ENCODE results near the gene GORASP2. TPM values are rescaled to one million over a fixed set of nuclear protein-coding genes. Genes with fewer than 3 reads are reported as not detected.
A peak's percentile ranks its signal among the peaks of the same experiment; 100 is the strongest.

Gene GORASP2
- total RNA-seq, 1 donor from 2014 or later = 67.1 TPM

DNA sequence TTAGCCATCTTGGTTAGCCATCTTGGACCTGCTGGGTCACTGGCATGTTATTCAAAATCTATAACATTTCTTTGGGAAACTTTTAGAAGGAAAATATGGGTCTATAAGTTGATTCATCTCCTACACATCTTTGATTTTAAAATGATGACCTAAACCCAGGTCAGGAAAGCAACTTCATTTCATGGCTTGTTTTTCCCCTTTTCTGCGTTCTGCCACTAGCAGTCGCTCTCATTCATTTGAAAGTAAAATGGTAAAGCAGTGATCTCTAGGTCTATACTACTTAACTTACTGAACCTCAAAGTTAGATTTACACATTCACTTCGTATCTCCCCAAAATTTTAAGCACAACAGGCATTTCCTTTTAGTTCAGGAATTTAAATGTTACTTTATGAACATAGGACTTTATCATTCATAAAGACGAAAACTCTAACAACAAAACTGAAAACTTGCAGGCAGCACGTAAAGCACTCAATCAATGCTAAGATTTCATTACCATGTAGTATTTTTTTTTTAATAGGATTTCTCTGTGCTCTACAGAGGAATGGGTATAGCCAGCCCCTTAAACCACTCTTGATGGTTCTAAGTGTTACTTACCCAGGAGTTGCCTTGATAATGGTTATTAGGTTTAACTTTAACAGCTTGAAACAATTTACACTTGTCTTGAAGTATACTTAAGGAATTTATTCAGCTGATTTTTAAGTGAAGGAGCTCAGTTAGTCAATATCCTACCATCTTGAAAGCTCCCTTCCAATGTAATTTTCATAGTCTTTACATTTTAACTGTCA is 62.5 kb downstream of the GORASP2 start:
- Histone ChIP-seq H3K9ac (no peak overlapping the region), H3F3A (ENCODE audit: low read depth) (no peaks in the 10 kb centered on the region), H2AFZ (replicated peaks) (no peak overlapping the region), H3K4me2 (no peak overlapping the region), H3K9me3 (ENCODE audit: low read depth) (no peaks in the 10 kb centered on the region), H3K36me3 (peaks cover 16% of the 10 kb centered on the region), H3K27ac (no peak overlapping the region), H3K4me1 (no peaks in the 10 kb centered on the region), H3K4me3 (no peak overlapping the region), H3K27me3 (no peaks in the 10 kb centered on the region), H4K20me1 (ENCODE audit: low read depth) (no peaks in the 10 kb centered on the region), H3K79me2 (ENCODE audit: low read depth) (no peaks in the 10 kb centered on the region)
- H3K4me3 Mint-ChIP-seq = no peak overlapping the region
- no peaks in the 10 kb centered on the region for H3K4me1 Mint-ChIP-seq
- no peak overlapping the region for H3K27ac Mint-ChIP-seq
- H3K27me3 Mint-ChIP-seq (ENCODE audit: insufficient read depth, low read depth) = peaks cover 3% of the 10 kb centered on the region
- H3K9me3 Mint-ChIP-seq = no peaks in the 10 kb centered on the region
- no peak for DNase-seq (ENCODE audit: low spot score)
- no peak for TF ChIP-seq EZH2phosphoT487 (IDR thresholded peaks at IDR 0.05)
- TF ChIP-seq, protein P1, sequence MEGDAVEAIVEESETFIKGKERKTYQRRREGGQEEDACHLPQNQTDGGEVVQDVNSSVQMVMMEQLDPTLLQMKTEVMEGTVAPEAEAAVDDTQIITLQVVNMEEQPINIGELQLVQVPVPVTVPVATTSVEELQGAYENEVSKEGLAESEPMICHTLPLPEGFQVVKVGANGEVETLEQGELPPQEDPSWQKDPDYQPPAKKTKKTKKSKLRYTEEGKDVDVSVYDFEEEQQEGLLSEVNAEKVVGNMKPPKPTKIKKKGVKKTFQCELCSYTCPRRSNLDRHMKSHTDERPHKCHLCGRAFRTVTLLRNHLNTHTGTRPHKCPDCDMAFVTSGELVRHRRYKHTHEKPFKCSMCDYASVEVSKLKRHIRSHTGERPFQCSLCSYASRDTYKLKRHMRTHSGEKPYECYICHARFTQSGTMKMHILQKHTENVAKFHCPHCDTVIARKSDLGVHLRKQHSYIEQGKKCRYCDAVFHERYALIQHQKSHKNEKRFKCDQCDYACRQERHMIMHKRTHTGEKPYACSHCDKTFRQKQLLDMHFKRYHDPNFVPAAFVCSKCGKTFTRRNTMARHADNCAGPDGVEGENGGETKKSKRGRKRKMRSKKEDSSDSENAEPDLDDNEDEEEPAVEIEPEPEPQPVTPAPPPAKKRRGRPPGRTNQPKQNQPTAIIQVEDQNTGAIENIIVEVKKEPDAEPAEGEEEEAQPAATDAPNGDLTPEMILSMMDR (IDR thresholded peaks at IDR 0.05) = peak; percentile 32
- H3K36me3 Mint-ChIP-seq = peaks cover 28% of the 10 kb centered on the region

DNA sequence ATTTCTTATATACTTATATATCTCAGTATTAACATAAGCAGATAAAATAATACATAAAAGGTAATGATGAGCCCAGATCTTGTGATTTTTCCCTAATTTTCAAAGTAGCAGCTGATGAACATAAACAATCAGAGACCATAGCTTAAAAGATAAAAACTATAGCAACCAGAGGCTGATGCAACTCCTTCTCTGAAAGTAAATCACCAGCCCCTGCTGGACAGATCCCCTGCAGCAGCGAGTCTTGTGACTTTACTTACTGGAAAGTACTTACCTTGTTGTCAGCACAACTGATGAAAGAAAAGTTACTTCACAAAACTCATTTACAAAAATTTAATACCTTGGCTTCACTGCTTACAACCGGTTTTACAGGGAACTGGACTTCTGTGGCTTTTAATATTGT is 67.3 kb downstream of the GORASP2 start:
- Histone ChIP-seq H3K4me1 (peaks cover 7% of the 10 kb centered on the region), H3K27me3 (no peaks in the 10 kb centered on the region), H3K36me3 (peaks cover 13% of the 10 kb centered on the region), H3K79me2 (ENCODE audit: low read depth) (peaks cover 3% of the 10 kb centered on the region), H3K4me2 (no peak overlapping the region), H3K4me3 (no peak overlapping the region), H3K9ac (no peak overlapping the region), H2AFZ (replicated peaks) (no peak overlapping the region), H3F3A (ENCODE audit: low read depth) (peaks cover 5% of the 10 kb centered on the region), H3K9me3 (ENCODE audit: low read depth) (no peaks in the 10 kb centered on the region), H4K20me1 (ENCODE audit: low read depth) (no peaks in the 10 kb centered on the region), H3K27ac (no peak overlapping the region)
- H3K4me3 Mint-ChIP-seq = no peak overlapping the region
- no peak overlapping the region for H3K27ac Mint-ChIP-seq
- no peak for TF ChIP-seq EZH2phosphoT487 (IDR thresholded peaks at IDR 0.05)
- no peak for TF ChIP-seq EZH2 (IDR thresholded peaks at IDR 0.05)
- TF ChIP-seq, protein P1 (IDR thresholded peaks at IDR 0.05) = no peak
- DNase-seq (ENCODE audit: low spot score) = no peak
- H3K9me3 Mint-ChIP-seq = no peaks in the 10 kb centered on the region
- no peaks in the 10 kb centered on the region for H3K4me1 Mint-ChIP-seq
- peaks cover 3% of the 10 kb centered on the region for H3K27me3 Mint-ChIP-seq (ENCODE audit: insufficient read depth, low read depth)
- H3K36me3 Mint-ChIP-seq = peaks cover 29% of the 10 kb centered on the region

DNA sequence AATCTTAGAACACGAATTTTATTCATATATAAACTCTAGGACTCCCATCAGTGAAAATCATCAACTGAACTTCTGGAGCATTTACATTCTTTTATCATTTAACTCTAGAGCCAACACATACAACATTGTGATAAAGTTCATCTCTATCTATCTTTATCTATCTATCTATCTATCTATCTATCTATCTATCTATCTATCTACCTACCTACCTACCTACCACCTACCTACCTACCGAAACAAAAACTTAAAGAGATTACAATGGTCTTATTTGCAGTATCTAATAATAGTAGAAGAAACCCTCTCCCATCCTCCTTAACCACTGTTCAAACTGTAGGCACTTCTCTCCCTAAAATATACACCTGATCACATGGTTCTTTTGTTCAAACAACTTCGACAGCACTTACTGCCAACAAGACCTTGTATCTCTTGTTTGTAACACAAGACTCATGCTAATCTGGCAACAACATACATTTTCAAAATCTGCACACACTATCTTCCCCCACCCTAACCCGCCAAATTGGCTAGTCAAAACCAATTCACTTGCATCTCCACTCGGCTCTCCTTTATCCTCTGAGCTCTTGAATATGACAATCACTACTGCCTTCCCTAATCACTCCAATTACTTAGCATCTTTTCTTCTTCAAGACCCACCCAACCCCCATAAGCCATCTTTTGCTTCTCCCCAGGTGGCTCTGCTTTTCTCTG is 69.0 kb downstream of the GORASP2 start:
- no peak overlapping the region for H2AFZ ChIP-seq (replicated peaks)
- H3K79me2 ChIP-seq (ENCODE audit: low read depth) = peaks cover 3% of the 10 kb centered on the region
- H3F3A ChIP-seq (ENCODE audit: low read depth) = peaks cover 5% of the 10 kb centered on the region
- Mint-ChIP-seq H3K27me3 (ENCODE audit: insufficient read depth, low read depth) (peaks cover 3% of the 10 kb centered on the region), H3K9me3 (no peaks in the 10 kb centered on the region), H3K4me3 (no peak overlapping the region), H3K36me3 (peaks cover 32% of the 10 kb centered on the region), H3K4me1 (no peaks in the 10 kb centered on the region), H3K27ac (no peak overlapping the region)
- peaks cover 7% of the 10 kb centered on the region for H3K4me1 ChIP-seq
- no peaks in the 10 kb centered on the region for H3K9me3 ChIP-seq (ENCODE audit: low read depth)
- peaks cover 7% of the 10 kb centered on the region for H3K36me3 ChIP-seq
- no peak for DNase-seq (ENCODE audit: low spot score)
- no peak for TF ChIP-seq EZH2 (IDR thresholded peaks at IDR 0.05)
- TF ChIP-seq, protein P1 (IDR thresholded peaks at IDR 0.05) = no peak
- no peak for TF ChIP-seq EZH2phosphoT487 (IDR thresholded peaks at IDR 0.05)
- no peaks in the 10 kb centered on the region for H4K20me1 ChIP-seq (ENCODE audit: low read depth)
- H3K27me3 ChIP-seq = no peaks in the 10 kb centered on the region
- H3K4me2 ChIP-seq = no peak overlapping the region
- no peak overlapping the region for H3K9ac ChIP-seq
- H3K4me3 ChIP-seq = no peak overlapping the region
- no peak overlapping the region for H3K27ac ChIP-seq

Data from neural progenitor cell (in vitro differentiated cells).